ENCODE measurements around the gene VAMP2.

The VAMP2 gene

DNA sequence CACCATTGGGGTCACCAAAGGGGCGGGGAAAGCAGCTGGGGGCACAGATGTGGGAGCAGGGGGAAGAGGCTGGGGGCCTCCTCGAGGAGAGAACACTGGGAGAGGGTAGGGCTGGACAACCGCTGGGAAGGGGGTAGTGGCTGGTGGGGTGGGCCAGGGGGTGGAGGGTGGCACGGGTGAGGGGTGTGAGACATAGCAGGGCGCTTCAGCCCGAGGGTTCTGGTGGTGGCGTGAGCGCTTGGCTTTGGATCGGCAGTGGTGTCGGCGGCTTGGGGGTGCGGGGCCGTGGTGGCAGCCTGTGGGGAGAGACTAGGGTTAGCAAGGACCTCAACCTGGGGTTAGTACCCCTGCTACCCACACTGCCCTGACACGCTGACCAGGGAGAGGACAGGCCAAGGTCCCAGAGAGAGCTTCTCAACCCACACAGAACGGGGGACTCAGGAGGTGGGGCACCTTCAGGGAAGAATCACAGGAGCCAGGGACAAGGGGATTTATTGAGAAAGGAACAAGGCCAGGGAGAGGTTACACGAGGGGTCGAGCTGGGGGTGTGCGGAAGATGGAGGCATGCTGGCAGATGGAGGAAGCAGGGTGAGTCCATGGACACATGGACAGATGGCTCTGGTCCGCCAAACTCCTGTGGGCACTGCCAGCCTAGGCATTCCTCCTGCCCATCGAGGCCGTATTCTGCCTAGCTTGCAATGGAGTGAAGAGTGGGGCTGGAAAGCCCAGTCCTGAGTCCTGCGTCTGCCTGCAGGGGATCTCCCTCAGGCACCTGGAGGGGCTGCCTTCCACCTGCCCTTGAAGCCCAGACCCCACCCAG is 19.0 kb downstream of the VAMP2 start:
- DNase-seq (ENCODE audit: low spot score), result no peak
- TF ChIP-seq, protein P1, sequence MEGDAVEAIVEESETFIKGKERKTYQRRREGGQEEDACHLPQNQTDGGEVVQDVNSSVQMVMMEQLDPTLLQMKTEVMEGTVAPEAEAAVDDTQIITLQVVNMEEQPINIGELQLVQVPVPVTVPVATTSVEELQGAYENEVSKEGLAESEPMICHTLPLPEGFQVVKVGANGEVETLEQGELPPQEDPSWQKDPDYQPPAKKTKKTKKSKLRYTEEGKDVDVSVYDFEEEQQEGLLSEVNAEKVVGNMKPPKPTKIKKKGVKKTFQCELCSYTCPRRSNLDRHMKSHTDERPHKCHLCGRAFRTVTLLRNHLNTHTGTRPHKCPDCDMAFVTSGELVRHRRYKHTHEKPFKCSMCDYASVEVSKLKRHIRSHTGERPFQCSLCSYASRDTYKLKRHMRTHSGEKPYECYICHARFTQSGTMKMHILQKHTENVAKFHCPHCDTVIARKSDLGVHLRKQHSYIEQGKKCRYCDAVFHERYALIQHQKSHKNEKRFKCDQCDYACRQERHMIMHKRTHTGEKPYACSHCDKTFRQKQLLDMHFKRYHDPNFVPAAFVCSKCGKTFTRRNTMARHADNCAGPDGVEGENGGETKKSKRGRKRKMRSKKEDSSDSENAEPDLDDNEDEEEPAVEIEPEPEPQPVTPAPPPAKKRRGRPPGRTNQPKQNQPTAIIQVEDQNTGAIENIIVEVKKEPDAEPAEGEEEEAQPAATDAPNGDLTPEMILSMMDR (IDR thresholded peaks at IDR 0.05; ENCODE audit: extremely low read depth, missing control alignments), result no peak

DNA sequence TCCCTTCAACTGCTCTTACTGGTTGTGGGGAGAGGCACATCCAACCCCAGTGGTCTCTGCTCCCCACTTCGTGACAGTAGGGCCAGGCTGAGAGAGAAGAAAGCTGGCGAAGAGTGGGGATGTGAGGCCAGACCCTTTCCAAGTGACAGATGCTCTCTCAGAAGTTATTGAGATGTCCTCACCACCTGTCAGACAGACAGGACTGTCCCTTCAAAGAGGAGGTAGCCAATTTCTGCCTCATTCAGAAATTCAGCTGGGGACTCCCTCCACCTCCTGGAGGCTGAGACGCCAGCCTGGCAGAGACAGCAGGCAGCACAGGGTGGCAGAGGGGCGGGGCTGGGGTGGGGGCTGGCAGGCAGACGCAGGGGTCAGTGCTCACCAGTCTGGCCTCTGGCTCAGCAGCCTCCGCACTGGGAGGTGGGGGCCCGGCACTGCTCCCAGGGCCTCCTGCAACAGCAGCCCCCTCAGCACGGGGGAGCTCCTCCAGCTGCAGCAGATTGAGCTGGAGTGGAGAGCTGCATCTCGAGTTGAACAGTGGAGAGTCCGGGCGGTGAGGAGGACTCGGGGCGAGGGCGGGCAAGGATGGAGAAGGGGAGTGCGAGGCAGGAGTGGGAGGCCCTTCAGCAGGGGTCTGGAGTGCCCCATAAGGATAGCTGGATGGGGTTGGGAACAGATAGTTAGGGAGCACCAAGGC is 19.7 kb downstream of the VAMP2 start:
- TF ChIP-seq, protein P1 (IDR thresholded peaks at IDR 0.05; ENCODE audit: extremely low read depth, missing control alignments), result no peak
- no peak for DNase-seq (ENCODE audit: low spot score)

DNA sequence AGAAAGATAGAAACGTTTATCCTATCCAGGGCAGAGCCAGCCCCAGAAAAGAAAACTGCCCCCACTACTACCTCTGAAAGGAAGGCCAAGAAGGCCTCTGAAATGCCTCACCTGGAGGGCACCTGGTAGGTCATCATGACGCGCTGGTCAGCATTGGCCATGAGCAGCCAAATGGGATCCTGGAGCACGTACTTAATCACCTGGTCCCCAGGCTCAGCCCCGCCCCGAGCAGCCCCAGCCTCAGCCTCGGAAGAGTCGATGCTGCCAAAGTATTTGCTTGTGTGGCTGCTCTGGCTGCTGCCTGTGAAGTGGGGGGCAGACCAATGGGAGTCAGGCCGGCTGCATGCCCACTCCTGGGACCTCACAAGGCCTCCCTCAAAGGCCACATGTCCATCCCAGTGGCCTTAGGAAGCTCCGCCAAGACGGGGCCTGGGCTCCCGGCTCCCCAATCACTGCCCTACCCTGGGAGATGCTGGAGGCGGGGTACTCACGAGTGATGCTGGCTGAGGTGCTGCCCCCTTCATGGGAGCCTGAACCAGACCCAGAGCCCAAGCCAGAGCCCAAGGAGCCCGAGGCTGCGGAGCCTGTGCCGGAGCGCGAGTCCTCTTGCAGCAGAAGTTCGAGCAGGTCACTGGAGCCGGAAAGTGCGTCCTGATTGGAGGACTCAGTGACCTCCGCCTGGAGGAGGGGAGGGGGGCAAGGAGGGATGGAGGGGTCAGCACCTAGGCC is 20.4 kb downstream of the VAMP2 start:
- TF ChIP-seq, protein P1 (IDR thresholded peaks at IDR 0.05; ENCODE audit: extremely low read depth, missing control alignments), result no peak
- DNase-seq (ENCODE audit: low spot score), result no peak

DNA sequence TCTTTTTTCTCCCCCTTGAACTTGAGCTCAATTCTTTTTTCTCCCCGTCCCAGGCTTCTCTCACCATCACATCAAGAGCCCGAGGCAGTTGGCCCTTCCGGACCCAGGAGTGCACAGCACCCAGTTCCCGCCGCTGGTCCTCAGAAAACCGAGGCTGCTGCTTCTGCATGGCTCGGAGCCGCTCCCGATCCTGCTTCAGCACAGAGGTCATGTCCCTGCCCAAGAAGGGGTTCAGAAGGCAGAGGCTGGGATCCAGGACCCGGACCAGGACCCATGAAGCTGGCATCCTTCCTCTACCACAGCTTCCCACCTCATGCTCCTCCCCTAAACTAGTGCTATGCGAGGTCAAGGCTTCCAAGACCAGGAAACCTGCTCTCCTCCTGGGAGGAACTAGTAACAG is 21.0 kb downstream of the VAMP2 start:
- DNase-seq (ENCODE audit: low spot score), result no peak

DNA sequence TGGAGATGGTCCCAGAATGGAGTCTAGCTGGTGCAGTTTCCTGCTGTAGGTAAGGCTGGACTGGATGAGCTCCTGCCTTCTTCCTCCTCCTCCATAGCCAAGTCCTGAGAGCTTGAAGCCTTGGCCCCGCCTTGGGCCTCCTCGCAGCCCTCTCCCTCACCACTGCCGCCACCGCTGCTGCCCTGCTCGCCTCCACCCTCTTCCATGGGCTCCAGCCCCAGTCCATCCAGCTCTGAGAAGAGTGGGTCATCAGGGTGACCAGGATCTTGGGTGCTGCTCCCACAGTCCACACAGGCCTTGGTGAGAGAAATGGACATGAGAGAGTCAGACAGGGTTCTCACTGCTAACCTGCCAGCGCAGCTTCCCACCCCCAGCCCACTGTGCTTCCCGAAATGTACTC is 21.7 kb downstream of the VAMP2 start:
- TF ChIP-seq, protein P1 (IDR thresholded peaks at IDR 0.05; ENCODE audit: extremely low read depth, missing control alignments), result no peak
- no peak for DNase-seq (ENCODE audit: low spot score)

More for the DNA sequence above, 21.0 kb downstream of the VAMP2 start:
- TF ChIP-seq, protein P1 (IDR thresholded peaks at IDR 0.05; ENCODE audit: extremely low read depth, missing control alignments), result no peak

DNA sequence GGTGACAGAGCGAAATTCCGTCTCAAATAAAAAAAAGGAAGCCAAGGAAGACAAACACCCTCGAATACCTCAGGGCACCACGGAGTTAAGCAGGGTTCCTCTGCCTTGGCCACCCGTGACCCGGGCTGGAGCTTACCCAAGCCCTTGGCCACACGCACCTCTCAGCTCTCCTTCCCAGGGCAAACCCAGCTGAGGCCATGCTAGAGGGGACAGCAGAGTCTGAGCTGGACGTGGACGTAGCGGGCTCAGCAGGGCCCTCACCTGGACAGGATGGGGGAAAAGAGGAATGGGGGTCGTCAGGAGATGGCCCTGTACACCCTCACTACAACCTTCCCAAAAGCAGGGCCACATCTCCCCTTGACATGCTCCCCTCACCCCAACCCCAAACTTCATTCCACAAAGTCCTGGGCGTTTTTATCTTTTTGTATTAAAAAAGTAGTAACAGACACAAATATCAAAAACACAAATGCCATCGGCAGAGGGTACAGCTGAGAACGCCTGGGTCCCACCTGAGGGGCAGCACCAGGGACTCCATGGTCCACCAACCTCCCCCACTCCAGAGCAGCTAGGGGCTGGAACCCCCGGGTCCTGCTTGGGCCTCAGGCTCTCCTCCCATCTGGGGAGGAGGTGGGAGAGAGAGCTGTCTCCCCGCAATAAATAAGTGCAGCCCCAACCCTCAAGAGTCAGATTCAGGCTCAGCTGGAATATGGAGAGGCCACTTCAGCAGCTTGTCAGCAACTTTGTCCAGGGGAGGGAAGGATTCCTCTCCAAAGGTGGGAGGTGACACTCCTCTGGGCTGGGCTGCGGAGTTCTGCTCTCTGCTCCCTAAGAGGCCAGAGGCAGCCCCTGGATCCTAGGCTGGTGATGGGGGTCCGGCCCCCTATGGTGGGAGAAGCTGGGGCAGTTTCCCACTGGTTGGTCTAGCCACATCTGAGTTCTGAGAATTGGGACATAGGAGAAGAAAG is 22.4 kb downstream of the VAMP2 start:
- TF ChIP-seq, protein P1 (IDR thresholded peaks at IDR 0.05; ENCODE audit: extremely low read depth, missing control alignments), result no peak
- DNase-seq (ENCODE audit: low spot score), result no peak
